Measurements from ENCODE around the gene SCO2. TPM values are rescaled to one million over a fixed set of nuclear protein-coding genes. Genes with fewer than 3 reads are reported as not detected.
A peak's percentile ranks its signal among the peaks of the same experiment; 100 is the strongest.

Gene SCO2
- total and polyA plus RNA-seq, 2 of the 13 experiments (the other 11 are each of a cell fraction or from before 2014, with no cell fraction given) = 0.32 to 3.7 TPM

DNA sequence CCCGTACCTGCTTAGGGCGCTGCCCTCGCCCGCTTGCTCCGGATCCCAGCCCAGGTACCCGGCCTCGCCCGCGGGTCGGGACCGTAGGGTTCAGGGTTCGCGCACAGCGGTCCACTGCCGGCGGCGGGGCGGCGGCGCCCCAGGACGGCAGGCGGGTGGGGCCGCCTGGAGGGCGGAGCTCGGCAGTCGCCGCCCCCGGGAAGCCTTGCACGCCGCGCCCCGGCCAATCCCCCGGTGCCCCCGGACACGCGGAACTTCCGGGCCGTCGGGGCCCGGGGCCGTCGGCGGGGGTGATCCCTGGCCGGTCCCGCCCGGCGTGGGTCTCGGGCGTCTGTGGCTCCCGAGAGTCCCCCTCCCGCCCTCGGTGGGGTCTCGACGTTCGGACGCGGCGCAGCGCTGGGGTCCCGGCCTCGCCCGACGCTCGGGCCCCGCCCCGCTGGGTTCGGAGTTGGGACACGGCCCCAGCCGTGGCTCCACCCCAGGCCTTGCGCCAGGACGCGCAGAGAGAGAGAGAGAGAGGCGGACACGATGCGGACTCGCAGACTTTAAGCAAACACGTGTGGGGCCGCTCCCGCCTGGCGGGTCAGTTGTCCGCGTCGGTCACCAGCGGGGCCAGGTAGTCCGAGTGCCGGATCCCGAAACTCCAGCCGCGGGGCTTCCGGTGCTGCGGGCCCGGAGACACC lies 4.6 kb upstream of the SCO2 start, which contains the start of gene TYMP (continued):
- TF ChIP-seq ASH2L (IDR thresholded peaks at IDR 0.05; ENCODE audit: insufficient read length, low read depth, low read length) (peak; percentile 25), ZNF256 (CRISPR knock-in tag; conservative IDR thresholded peaks at IDR 0.05) (peak; percentile 56; the same call in 1 of the 2 replicates), ZNF337 (CRISPR knock-in tag; IDR thresholded peaks at IDR 0.05; ENCODE audit: borderline replicate concordance, low read depth) (no peak), MAFG (CRISPR knock-in tag; IDR thresholded peaks at IDR 0.05) (no peak), MNT (IDR thresholded peaks at IDR 0.05) (0 out of 2 replicates have a peak, but pooled peaks have one; percentile 21), KDM2A (CRISPR knock-in tag; IDR thresholded peaks at IDR 0.05; ENCODE audit: borderline replicate concordance, low read depth) (peak; percentile 70), MYC (CRISPR knock-in tag; IDR thresholded peaks at IDR 0.05; ENCODE audit: borderline replicate concordance) (peak; percentile 94), ISX (CRISPR knock-in tag; conservative IDR thresholded peaks at IDR 0.05) (no peak), ZNF10 (CRISPR knock-in tag; IDR thresholded peaks at IDR 0.05; ENCODE audit: borderline replicate concordance, low read depth) (no peak), KLF13 (CRISPR knock-in tag; IDR thresholded peaks at IDR 0.05) (no peak), GMEB1 (CRISPR knock-in tag; IDR thresholded peaks at IDR 0.05; ENCODE audit: borderline replicate concordance) (peak; percentile 69; the same call in 1 of the 2 replicates), ZMYM3 (CRISPR knock-in tag; IDR thresholded peaks at IDR 0.05) (no peak), ZSCAN5A (CRISPR knock-in tag; IDR thresholded peaks at IDR 0.05; ENCODE audit: borderline replicate concordance) (no peak), DMAP1 (CRISPR knock-in tag; IDR thresholded peaks at IDR 0.05) (peak; percentile 86), THAP9 (CRISPR knock-in tag; IDR thresholded peaks at IDR 0.05; ENCODE audit: borderline replicate concordance) (peak; percentile 56; the same call in 1 of the 2 replicates), ZNF234 (CRISPR knock-in tag; conservative IDR thresholded peaks at IDR 0.05) (peak; percentile 35)
- TF ChIP-seq, protein P1, sequence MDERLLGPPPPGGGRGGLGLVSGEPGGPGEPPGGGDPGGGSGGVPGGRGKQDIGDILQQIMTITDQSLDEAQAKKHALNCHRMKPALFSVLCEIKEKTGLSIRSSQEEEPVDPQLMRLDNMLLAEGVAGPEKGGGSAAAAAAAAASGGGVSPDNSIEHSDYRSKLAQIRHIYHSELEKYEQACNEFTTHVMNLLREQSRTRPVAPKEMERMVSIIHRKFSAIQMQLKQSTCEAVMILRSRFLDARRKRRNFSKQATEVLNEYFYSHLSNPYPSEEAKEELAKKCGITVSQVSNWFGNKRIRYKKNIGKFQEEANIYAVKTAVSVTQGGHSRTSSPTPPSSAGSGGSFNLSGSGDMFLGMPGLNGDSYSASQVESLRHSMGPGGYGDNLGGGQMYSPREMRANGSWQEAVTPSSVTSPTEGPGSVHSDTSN (CRISPR knock-in tag; IDR thresholded peaks at IDR 0.05) = no peak

All from HepG2 (cell line).